Tibial nerve (tissue), 4 donors: Measurements from ENCODE around the gene RPS18. TPM values are rescaled to one million over a fixed set of nuclear protein-coding genes. Genes with fewer than 3 reads are reported as not detected.

Experiments
- DNase-seq, 2 donors: peaks; one replicate each; pipeline ENCODE4 v3.0.0-alpha.2; 2019; ENCODE audit warnings: low spot score in 2 of 2
- H3K27ac ChIP-seq, 4 donors: fragments of 200-600 bp; sonication (generic) in 3 of 4; one replicate each; pipeline ENCODE4 v1.5.1; 2017 to 2019; ENCODE audit warnings: mild to moderate bottlenecking in 1 of 4
- H3K27me3 ChIP-seq, 2 donors: fragments of 200-600 bp; sonication (generic) in 1 of 2; one replicate each; pipeline versions ENCODE4 v1.5.1 to v1.6.0; 2017 to 2019
- H3K36me3 ChIP-seq, 3 donors: fragments of 200-600 bp; sonication (generic); one replicate each; pipeline ENCODE4 v1.5.1; 2018 to 2019
- H3K4me1 ChIP-seq, 4 donors: fragments of 200-600 bp; sonication (generic) in 3 of 4; one replicate each; pipeline ENCODE4 v1.5.1; 2017 to 2019
- H3K4me3 ChIP-seq, 4 donors: fragments of 200-600 bp; sonication (generic) in 3 of 4; one replicate each; pipeline ENCODE4 v1.5.1; 2017 to 2019; ENCODE audit warnings: mild to moderate bottlenecking in 1 of 4, moderate library complexity in 1 of 4
- H3K9me3 ChIP-seq, 4 donors: fragments of 200-600 bp; sonication (generic) in 3 of 4; one replicate each; pipeline ENCODE4 v1.5.1; 2017 to 2019
- EP300 ChIP-seq, 2 donors: sonication (generic); formaldehyde crosslinking; IDR thresholded peaks; one replicate each; pipeline ENCODE4 v1.6.1; 2017; ENCODE audit warnings: antibody characterized with exemption in 2 of 2, mild to moderate bottlenecking in 1 of 2
- POLR2A ChIP-seq, 2 donors: fragments of 450-650 bp; IDR thresholded peaks; one replicate each; pipeline ENCODE4 v1.6.1; 2017; ENCODE audit warnings: antibody characterized with exemption in 2 of 2, mild to moderate bottlenecking in 2 of 2, moderate library complexity in 2 of 2
- WGBS, 2 donors: methylation state at CpG; one replicate each; pipeline ENCODE4 v1.1.5; 2018; 5-methylcytosine and 5-hydroxymethylcytosine counted together
- total RNA-seq, 4 donors: library from RNA; depleted of rRNA; stranded (reverse); fragments of >200 nt; gene quantifications; one replicate each; pipeline ENCODE4 v1.1.0, GENCODE V29; 2016
- TF ChIP-seq, protein P1 (sequence below), 5 experiments: fragments of 200-600 bp in 3 of 5; fragments of 450-650 bp in 2 of 5; sonication (generic) in 3 of 5; IDR thresholded peaks; one replicate each; pipeline ENCODE4 v1.5.1; 2016 to 2019; ENCODE audit warnings: antibody characterized with exemption in 5 of 5, mild to moderate bottlenecking in 3 of 5, moderate library complexity in 2 of 5

The RPS18 gene
- total RNA-seq, 4 donors from 2014 or later = 2,115 to 2,529 (median 2,306) TPM

- no peaks in the 10 kb centered on the region for H3K9me3 ChIP-seq
- H3K4me3 ChIP-seq = no peak overlapping the region
- H3K36me3 ChIP-seq = peaks cover 0 to 74% (median 3%) of the 10 kb centered on the region in 3 donors
- WGBS, 2 donors = 85 to 90% methylated on average over 18 to 22 of the region's 22 CpGs
- H3K27ac ChIP-seq = no peak overlapping the region
- peaks cover 0 to 30% (median 17%) of the 10 kb centered on the region in 4 donors for H3K4me1 ChIP-seq
- no peaks in the 10 kb centered on the region for H3K27me3 ChIP-seq
- DNase-seq = no peak
- TF ChIP-seq EP300 (IDR thresholded peaks at IDR 0.05) (no peak), POLR2A (IDR thresholded peaks at IDR 0.05) (no peak)
- TF ChIP-seq, protein P1, sequence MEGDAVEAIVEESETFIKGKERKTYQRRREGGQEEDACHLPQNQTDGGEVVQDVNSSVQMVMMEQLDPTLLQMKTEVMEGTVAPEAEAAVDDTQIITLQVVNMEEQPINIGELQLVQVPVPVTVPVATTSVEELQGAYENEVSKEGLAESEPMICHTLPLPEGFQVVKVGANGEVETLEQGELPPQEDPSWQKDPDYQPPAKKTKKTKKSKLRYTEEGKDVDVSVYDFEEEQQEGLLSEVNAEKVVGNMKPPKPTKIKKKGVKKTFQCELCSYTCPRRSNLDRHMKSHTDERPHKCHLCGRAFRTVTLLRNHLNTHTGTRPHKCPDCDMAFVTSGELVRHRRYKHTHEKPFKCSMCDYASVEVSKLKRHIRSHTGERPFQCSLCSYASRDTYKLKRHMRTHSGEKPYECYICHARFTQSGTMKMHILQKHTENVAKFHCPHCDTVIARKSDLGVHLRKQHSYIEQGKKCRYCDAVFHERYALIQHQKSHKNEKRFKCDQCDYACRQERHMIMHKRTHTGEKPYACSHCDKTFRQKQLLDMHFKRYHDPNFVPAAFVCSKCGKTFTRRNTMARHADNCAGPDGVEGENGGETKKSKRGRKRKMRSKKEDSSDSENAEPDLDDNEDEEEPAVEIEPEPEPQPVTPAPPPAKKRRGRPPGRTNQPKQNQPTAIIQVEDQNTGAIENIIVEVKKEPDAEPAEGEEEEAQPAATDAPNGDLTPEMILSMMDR (IDR thresholded peaks at IDR 0.05) = no peak
Observed at GRCh38 chr6:33286946-33287914, 15.4 kb downstream of the RPS18 start.

DNA sequence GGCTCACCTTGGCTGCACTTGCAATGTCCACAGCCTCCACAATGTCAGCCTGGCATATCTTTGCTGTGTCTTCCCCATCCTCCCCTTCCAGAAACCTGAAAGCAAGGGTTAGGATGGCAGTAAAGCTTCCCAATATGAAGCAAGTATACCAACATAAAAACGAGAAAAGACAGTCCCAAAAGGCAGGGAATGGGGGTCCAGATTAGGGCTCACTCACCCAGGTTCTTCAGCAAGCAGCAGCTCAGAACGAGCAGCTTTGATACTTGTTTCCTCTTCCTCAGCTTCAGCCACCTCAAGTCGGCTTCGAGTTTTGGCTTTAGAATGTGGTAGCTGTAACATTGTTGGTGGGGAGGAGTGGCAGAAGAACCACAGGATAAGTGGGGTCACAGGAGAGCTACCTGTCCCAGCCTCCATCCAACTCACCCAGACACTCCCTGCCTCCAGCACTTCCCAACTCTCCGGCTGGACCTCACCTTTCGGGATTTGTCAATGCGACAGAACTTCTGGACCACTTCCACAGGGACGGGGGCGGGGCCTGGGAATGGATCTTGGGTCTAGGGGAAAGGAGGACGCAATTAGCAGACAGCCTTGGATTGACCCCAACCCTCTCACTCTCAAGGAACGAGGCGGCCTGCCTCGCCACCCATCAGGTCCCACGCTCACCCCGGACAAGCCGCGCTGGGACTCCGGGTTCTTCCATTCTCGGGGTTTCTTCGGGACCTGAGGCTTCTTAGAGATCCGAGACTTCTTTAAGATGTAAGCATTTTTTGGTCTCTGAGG, 16.5 kb downstream of the RPS18 start:
- Histone ChIP-seq H3K27me3 (no peaks in the 10 kb centered on the region), H3K9me3 (no peaks in the 10 kb centered on the region), H3K36me3 (peaks cover 3 to 74% (median 4%) of the 10 kb centered on the region in 3 donors), H3K27ac (peak overlapping the region in 3 of 4 donors; percentile 70 to 90 (median 70)), H3K4me3 (peak overlapping the region; percentile 63 to 86 (median 68)), H3K4me1 (peaks cover 0 to 30% (median 17%) of the 10 kb centered on the region in 4 donors)
- TF ChIP-seq, protein P1 (IDR thresholded peaks at IDR 0.05) = no peak
- no peak for DNase-seq
- WGBS, 2 donors = 15 to 16% methylated on average over 21 of the region's 21 CpGs

DNA sequence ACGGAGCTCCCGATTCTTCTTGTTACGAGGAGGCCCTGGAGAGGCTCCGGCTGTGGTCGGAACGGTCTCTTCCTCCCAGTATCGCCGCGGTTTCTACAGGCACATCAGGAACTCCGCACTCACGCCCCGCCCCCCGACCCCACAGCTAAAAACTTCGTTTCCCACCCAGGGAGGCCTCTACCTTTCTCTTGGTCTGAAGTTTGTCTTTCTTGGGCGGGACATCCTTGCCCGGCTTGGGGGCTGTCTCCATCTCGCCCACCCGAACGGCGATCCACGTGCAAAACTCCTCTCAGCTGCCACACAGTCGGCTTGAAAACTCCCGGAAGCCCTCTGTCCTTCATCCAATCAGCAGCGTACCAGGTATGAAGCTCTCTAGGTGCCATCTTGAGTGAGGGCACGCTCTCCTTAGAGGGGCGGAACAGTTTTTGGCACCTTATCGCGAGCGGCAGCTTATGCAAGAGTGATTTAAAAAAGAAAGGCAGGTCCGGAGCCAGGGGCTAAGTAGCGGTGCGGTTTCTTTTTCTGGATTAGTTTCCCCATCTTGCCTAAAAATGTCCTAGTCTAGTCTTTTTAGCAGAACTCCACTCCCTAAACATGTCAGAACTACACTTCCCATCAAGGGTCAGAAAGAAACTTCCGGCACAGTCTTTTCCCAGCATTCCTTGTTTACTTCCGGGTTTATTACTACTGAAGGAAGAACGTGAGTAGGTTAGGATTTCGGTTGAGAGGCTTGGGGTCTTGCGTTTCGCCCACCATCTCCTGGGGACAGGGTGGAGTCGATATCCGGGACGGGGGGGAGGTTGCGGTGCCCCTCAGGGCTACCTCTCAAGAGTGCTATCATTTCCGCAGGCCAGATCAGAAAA, 17.3 kb downstream of the RPS18 start, which contains the start of the genes PFDN6 and WDR46:
PFDN6 (plus strand) TSS at position 681 of the 863 bp plus-strand sequence. CDS start 256 bp downstream, outside the sequence.
WDR46 (minus strand) TSS at position 319 of the 863 bp plus-strand sequence; CDS start at position 250, 69 bp downstream.
- Histone ChIP-seq H3K36me3 (peaks cover 0 to 74% (median 6%) of the 10 kb centered on the region in 3 donors), H3K9me3 (no peaks in the 10 kb centered on the region), H3K4me1 (peaks cover 0 to 30% (median 17%) of the 10 kb centered on the region in 4 donors), H3K27ac (peak within 1 kb of the TSS; percentile 70 to 90 (median 70)), H3K4me3 (peak within 1 kb of the TSS; percentile 63 to 86 (median 68)), H3K27me3 (no peaks in the 10 kb centered on the region)
- TF ChIP-seq, protein P1 (IDR thresholded peaks at IDR 0.05) = no peak
- TF ChIP-seq EP300 (IDR thresholded peaks at IDR 0.05) (peak; percentile 86 to 88), POLR2A (IDR thresholded peaks at IDR 0.05) (peak in 1 of 2 donors; percentile 27)
- DNase-seq = peak; percentile 51 to 83
- 1% methylated on average over 37 to 42 of the region's 43 CpGs for WGBS, 2 donors

GRCh38 chr6:33289784-33290315, 18.0 kb downstream of the RPS18 start:
- Histone ChIP-seq H3K27me3 (no peaks in the 10 kb centered on the region), H3K4me3 (peak overlapping the region; percentile 63 to 86 (median 68)), H3K9me3 (no peaks in the 10 kb centered on the region), H3K36me3 (peaks cover 0 to 74% (median 6%) of the 10 kb centered on the region in 3 donors), H3K27ac (peak overlapping the region; percentile 70 to 90 (median 70)), H3K4me1 (peaks cover 0 to 30% (median 17%) of the 10 kb centered on the region in 4 donors)
- WGBS, 2 donors = 4 to 5% methylated on average over 14 of the region's 14 CpGs
- TF ChIP-seq, protein P1 (IDR thresholded peaks at IDR 0.05) = no peak
- TF ChIP-seq EP300 (IDR thresholded peaks at IDR 0.05) = no peak
- no peak for TF ChIP-seq POLR2A (IDR thresholded peaks at IDR 0.05)
- DNase-seq = no peak
